Stomach (tissue), 4 donors: ENCODE measurements around the gene TRAFD1.

ENCODE experiments used
- EP300 ChIP-seq: sonication (generic); formaldehyde crosslinking; IDR thresholded peaks from one replicate; pipeline ENCODE4 v1.6.1; 2017; ENCODE audit warnings: antibody characterized with exemption
- POLR2A ChIP-seq, 4 donors: fragments of 450-650 bp; IDR thresholded peaks; one replicate each; pipeline ENCODE4 v1.6.1; 2016; ENCODE audit warnings: antibody characterized with exemption in 4 of 4, control low read depth in 2 of 4, mild to moderate bottlenecking in 1 of 4, moderate library complexity in 1 of 4
- TF ChIP-seq, protein P1 (sequence below), 7 experiments: fragments of 450-650 bp in 4 of 7; fragments of 200-600 bp in 3 of 7; sonication (generic) in 3 of 7; IDR thresholded peaks; one replicate each; pipeline ENCODE4 v1.5.1; 2016 to 2019; ENCODE audit warnings: antibody characterized with exemption in 7 of 7, control low read depth in 2 of 7, mild to moderate bottlenecking in 1 of 7

DNA sequence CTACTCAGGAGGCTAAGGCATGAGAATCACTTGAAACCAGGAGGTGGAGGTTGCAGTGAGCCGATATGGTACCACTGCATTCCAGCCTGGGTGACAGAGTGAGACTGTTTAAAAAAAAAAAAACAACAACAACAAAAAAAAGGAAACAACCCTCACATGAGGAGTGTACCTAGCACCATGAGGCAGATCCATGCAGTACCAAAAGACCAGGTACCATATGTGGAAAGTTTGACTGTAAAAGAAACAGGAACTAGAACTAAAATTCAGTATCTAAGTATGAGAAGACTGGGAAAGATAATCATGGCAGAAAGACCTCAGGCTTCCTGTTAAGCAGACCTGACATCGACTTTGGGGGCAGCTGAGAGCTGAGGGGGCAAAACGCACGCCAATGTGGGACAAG, 55.1 kb downstream of the TRAFD1 start:
- TF ChIP-seq POLR2A (IDR thresholded peaks at IDR 0.05) (no peak), EP300 (no peak)
- TF ChIP-seq, protein P1, sequence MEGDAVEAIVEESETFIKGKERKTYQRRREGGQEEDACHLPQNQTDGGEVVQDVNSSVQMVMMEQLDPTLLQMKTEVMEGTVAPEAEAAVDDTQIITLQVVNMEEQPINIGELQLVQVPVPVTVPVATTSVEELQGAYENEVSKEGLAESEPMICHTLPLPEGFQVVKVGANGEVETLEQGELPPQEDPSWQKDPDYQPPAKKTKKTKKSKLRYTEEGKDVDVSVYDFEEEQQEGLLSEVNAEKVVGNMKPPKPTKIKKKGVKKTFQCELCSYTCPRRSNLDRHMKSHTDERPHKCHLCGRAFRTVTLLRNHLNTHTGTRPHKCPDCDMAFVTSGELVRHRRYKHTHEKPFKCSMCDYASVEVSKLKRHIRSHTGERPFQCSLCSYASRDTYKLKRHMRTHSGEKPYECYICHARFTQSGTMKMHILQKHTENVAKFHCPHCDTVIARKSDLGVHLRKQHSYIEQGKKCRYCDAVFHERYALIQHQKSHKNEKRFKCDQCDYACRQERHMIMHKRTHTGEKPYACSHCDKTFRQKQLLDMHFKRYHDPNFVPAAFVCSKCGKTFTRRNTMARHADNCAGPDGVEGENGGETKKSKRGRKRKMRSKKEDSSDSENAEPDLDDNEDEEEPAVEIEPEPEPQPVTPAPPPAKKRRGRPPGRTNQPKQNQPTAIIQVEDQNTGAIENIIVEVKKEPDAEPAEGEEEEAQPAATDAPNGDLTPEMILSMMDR (IDR thresholded peaks at IDR 0.05): no peak
